ENCODE data around the gene STK39.
A peak's percentile ranks its signal among the peaks of the same experiment; 100 is the strongest.

STK39 gene

DNA sequence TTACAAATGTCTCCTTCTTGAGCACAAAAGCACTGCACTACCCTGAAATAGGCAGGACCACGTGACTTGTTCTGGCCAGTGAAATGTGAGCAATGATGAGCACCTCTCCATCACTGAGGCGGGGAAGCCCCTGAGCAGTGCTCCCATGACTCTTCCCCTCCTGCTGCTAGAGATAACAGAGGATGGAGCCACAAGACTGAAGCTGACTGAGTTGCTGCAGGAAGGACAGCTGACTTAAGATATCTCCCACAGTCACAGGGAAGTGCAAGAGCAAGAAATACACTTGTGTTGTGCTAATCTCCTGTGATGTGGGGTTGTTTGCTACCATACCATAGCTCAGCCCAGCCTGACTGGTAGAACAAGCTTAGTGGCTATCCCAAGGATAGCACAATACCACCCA is 38.7 kb downstream of the STK39 start:
- no peak for DNase-seq (ENCODE audit: low spot score)

DNA sequence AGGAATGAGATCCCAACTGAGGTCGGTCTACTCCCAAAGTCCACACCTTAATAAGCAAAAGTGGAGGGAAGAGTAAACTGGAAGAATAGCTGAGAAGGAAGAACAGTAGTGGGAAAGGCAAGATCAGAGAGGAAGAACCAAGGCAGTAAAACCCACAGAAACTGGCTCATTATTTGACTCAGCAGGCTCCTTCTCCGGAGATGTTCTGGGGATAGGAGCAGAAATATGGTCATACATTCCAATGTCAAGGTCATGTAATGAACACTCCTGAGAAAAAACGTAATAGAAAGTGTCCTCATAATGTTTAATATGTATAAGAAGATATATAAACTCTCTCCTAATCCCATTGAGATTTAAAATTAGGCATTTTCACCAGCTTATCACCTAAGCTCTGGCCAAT is 39.5 kb downstream of the STK39 start:
- no peak for DNase-seq (ENCODE audit: low spot score)

DNA sequence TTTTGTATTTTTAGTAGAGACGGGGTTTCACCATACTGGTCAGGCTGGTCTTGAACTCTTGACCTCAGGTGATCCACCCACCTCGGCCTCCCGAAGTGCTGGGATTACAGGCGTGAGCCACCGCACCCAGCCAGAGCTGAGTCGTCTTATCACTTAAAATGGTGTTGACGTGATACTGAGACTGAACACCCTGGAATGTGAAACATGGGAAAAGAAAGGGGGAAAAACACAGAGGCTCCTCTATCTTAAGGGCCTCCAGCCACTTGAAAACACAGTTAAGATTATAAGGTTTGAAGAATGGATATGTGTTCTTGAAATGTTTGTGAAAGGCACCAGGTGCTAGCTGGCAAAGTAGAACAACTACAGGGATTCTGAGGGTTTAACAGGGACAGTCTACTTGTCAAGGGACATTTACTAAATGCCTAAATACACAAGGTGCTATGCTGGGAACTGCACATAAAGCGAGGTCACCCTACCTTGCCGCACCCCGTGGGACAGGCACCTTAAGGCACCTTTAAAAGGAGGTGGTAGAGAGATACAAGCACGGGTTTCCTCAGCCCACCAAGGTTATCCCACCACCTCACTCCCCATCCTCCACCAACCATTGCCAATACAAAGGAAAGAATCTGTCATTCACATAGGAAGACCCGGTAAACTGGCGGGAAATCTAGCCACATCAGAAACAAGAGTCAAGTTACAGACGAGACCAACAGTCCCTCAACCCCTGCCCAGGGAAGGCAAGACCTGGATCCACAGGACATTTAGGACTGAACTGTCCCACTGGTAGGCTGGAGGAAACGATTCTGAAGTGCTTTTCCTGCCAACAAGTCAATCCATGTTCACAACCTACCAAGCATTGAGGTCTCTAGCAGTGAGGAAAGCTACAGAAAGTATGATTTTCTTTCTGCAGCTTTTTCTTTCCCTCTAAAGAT is 43.4 kb downstream of the STK39 start:
- DNase-seq (ENCODE audit: low spot score) = no peak

DNA sequence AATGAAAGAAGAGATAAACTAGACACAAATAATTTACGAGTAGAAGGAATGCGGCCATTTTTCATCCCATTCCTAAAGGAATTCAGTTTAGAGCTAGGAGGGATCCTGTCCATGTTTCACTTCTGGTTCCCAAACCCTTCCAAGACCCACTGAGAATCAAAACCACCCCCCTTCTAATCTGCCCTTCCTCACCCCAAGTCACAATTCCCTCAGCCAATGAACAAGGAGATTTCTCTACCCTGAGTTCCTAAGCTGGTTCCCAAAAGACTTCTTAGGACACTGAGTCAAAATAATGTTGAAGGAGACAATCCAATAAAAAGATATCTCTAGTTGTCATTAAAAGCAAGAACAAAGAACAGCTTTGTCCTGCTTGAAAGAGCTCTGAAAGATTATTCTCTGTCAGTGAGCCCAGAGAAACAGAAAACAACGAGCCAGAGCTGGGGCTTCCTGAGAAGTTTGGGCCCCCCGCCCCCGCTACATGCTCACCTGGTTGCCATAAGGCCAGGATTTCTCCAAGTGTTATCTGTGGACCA is 45.7 kb downstream of the STK39 start:
- DNase-seq (ENCODE audit: low spot score) = no peak

DNA sequence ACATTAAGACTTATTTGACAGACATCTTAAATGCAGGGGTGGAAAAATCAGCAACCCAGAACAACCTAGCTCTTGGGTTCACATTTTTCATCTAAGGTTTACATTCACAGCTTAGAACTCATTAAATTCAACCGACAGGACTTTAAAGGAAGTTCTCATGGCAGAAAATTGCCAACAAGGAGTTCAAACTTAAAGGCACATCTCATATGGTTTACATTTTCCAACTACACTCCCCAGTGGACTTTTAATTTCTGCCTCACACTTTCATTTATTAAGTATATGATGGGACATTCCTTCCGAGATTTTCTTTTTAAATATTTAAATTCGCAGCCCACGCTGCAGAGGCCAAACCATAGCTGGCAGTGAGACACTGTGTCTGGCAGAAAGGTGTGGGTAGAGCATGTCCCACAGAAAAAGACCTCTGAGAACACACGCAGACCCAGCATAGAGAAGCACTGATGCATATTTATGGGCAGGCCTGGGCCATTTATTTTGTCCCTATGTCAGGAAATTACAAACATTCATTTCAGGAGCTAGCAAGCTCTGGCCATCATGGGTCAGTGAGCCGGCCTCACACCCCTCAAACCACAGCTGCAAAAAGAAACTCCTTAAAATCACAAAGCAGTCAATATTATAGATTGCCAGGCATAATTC is 46.3 kb downstream of the STK39 start:
- DNase-seq (ENCODE audit: low spot score) = no peak

DNA sequence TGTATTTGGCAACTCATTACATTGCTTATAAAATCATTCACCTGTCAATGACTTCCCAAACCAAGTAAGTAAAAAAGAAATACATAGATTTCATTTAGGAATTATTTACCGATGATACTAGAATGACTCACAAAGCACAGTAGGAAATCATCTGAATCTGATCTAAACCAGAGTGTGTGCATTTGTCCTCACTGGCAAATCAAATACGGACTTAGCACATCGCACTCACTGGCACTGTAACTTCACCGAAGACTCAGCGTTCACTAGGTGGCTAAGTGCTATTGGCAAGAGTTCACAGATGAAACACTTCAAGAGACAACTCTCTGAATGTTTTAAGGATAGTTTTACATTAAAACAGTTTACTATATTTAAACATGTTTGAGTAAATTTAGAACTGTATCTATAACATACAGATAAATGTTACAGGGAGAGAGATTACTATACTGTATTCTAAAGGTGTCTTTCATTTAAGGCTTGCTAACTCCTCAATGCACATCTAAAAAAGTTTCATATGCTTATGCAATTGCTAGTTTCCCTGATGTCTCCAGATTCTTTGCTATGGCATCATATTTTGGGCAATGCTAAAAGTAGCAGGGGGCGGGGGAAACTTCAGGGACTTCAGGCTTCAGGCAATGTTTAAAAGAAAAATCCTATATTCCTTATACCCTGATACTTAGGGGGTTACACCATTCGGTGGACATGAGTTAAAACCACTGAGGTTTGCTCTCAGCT is 48.8 kb downstream of the STK39 start:
- peak; percentile 10 for DNase-seq (ENCODE audit: low spot score)

DNA sequence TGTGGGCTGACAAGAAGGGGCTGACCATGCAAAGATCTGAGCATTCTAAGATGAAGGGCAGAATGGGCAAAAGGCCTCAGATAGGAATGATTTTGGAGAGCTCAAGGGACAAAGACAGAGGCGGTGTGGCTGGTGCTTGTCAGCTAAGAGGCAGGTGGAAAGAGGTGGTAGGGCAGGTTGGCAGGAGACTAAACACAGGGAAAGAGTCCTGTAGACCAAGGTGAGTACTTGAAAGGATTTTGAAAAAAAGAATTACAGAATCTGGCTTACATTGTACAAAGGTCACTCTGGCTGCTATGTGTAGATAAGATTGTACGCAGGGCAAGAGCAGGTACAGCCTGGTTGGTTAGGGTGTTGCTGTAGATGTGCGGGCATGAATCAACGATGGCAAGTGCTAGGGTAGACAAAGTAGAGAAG is 50.6 kb downstream of the STK39 start:
- no peak for DNase-seq (ENCODE audit: low spot score)

DNA sequence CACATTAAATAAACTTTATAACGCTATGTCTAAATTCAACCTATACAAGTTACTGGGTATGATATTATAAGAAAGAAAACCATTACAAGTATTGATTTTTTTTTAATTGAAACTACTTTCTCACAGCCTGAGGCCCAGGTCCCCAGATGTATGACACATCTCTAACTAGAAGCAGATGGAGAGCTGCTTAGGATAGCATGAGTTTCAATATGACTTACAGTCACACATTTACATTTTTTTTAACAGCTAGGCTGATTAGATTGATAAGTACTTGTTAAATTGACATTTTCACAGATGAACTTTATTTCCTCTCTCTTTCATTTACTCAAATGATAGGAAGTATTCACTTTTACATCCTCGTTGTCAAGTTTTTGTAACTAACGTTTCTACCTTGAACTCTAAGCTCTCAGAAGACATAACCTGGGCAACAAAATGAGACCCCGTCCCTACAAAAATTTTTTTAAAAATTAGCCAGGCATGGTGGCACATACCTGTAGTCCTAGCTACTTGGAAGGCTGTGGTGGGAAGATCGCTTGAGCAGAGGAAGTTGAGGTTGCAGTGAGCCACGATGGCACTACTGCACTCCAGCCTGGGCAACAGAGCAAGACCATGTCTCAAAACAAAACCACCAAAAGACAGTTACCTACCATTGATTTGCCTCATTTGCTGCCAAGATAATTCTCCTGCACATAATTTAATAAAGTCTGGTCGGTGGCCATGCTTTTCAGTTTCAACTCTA is 52.4 kb downstream of the STK39 start:
- no peak for DNase-seq (ENCODE audit: low spot score)

DNA sequence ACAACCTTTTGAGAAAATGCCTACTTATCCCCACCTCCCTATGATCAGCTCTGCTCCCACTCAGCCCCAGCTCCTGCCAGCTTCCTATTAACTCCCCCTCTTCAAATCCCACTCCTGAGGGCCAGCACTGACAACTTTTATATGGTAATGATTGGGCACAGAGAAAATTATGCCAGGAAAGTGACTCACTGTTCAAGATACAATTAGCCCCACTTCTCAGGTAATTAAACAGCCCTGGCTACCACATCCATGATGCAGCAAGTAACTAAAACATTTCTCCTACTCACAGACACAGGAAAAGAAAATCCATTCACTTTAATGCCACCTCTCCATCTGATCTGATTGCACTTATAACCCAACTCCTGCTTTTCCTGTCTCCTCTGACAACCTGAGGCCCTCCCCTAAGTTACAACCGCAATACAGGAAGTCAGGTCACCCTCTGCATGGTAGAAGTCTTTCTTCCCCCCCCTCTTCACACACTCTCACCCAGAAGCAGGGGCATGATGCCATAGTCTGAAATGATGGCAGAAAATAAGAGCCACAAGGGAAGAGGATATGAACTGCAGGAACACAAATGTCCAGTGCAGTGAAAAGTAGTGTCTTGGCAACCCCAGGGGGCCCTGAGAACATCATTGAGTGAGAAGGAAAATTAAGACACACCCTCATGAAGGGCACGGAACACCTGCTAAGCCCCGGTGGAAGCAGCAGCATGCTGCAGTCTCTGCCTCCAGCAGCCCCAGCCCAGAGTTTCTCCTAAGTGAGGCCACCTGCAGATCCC is 54.4 kb downstream of the STK39 start:
- DNase-seq (ENCODE audit: low spot score) = no peak

DNA sequence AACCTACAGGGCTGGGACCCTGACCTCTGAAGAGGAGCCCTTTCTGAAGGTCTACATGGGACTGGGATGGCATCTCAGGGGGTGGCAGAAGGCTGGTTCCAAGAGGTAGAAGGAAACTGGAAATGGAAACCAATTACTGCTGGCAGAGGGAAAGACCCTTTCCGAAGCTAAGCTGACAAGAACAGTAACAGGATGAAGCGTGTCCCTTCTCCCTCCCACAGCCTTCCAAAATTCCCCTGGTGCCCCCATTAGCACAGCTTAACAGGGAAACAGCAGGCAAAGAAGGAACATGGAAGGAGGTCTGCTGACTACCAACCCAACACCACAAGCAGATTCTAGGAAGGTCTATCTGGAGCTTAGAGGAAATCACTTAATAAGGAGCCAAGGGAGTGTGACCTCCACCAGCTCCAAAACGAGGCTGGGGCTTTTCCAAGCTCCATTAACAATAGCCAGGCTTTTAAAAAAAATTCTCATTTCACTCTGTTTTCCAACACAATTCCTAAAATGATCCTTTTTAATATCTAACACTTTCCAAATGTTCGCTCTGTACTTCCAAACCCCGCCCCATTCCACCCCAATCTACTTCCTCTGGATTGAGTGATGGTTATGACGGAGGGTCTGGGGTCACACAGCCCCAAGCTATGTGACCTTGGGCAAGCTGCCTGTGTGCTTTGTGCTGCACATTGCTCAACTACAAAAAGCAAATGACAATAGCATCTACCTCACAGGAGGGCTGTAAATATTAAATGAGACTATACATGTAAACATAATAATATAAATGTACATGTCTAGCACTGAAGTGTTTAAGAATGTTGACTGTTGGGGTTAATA is 55.2 kb downstream of the STK39 start:
- DNase-seq (ENCODE audit: low spot score) = no peak

DNA sequence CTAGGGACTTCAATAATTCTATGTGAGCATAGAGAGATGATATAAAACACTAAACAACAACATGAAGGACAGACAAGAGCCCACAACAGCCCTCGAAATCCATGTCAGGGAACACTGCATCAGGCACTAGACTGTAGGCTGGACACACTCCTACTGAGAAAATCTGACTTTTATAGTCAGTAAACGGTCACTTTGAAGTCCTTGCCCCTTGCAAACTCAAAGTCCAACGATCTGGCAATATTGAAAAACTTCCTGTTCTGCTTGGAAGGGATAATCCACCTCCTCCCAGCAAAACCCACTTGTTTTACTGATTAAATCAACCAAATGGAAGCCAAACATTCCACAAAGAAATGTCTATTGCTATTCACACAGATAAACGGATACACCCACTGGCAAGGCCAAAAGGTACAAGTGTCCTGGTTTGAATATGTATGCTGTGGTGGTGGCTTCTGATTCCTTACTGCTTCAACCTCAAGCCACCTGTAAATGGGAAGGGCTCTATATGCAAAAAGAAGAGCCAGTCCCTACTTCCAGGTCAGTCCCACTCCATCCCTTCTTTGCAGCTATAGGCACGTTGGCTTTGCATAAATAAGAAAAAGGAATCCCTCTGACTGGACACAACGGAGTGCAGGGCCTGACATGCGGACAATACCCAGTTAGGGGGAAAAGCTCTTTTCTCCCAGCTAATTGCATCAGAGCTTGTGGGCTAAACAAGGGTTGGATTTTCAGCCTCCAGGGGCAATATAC is 56.6 kb downstream of the STK39 start:
- DNase-seq (ENCODE audit: low spot score) = no peak

DNA sequence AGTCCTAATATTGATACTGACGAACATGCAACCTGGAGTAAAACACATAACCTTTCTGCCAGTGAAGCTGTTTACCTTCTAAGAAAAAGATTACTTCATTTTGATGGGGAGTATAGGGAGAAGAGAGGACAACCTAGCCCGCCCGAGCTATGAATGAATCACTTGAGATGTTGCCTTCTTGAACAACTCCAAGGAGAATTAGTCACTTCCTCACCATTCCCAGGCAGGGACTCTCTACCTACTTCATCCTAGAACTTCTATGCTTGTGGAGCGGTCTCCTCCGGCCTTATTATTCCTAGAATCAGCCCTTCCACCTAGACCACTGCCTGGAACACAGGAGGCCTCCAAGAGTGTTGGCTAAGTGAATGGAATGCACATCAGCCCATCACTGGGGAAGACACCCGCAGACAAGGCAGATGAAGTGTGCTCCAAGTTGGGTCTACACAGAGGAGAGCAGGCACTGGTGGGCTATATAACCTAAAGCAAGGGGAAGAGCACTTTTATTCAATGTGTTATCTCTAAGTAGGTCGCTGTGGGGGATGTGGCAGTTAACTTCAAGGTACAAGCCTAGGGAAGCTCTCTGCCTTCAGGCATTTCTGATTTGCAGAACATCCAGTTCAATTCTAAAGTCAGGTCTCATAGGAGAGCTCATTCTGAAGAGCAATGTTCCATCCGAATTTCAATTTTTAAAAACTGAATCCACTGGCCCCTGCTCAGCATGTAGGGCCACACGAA is 57.4 kb downstream of the STK39 start:
- DNase-seq (ENCODE audit: low spot score) = peak; percentile 23

DNA sequence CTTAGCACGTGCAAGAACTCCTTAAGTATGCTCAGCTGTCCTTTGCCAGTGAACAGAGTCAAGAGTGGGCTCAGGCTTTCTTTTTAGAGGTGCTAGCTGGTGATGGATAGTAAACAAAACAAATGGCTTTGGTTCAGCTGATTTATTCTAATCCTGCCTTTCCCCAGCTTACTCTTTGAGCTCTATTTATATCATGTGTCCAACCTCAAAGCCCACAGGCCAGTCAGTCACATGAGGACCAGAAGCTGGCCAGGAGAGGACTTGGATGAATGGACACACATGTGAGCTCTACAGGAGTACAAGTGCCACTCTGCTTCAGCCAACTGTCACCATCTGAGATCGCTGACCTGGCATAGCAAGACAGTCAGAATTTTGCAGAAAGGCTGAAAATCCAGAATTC is 59.4 kb downstream of the STK39 start:
- DNase-seq (ENCODE audit: low spot score) = no peak

DNA sequence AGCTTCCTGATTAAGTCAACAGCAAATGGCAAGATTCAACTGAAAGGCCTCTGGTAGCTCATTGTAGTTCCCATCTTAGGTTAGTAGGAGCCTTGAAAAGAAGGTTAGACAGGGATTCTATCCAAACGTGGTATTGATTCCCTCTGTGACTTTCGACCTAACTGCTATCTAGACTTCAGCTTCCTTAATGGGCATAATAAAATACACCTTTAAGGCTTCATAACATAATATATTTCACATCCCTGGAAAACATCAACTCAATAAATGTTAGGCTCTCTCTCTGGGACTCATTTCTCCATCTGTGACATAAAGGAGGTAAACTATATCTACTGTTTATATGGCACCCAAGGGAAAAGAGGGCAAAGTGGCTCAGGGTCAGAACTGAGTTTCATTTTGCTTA is 60.9 kb downstream of the STK39 start:
- no peak for DNase-seq (ENCODE audit: low spot score)

DNA sequence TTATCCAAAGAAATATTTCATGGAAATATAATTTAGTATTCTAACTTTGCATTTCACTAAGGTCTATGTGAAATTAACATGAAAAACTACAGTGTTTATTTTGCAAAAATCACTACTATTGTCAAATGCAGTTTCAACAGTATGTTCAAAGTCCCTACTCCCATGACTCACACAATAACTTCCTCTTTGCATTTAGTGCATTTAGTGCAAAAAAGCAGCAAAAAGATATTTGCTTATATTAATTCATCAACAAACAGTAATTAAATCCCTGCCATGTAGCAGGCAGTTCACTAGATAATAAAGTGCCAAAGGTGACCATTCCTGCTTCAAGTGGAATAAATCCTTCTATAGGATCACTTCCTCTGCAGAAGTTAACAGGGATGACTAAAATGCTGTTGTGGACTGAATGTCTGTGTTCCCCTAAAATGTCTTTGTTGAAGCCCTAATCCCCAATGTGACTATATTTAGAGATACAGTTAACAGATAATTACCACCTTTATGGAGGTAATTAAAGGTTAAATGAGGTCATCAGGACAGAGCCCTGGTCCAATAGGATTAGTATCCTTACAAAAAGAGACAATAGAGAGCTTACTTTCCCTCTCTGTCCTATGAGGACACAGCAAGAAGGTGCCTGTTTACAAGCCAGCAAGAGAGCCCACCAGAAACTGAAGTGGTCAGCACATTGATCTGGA is 61.7 kb downstream of the STK39 start:
- no peak for DNase-seq (ENCODE audit: low spot score)

DNA sequence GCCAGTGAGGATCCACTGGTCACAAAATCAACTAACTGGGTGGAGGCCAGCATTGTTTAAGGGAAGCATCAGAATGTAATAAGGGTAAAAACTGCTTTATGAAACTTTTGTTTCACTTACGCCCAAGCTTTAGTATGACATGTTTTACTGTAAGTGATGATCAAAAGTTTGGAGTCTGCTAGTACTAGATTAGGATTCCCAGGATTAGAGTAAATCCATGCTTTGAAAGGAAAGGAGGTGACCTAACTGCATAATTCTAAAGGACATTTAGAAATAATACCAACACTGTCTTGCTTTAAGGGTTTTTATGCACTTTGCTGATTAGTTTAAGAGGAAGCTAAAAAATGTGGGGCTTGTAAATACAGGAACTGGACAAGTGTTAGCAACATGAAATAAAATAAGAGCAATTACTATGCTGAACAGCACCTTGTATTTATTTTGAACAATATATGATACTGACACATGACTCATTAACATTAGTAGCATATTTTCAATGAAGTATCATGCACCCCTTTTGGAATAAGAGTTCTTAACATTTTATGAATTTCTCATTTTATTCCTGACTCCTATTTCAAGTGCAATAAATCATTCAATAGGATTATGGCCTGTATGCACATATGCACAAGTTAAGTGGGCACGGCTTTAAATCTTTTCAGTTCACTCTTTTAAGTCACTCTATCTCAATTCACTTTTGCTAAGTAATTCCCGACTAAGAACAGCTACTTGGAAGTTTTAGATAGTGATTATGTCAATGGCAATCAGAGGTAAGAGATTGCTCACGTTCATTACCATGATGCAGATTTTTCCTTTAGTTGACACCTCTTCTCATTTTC is 62.5 kb downstream of the STK39 start:
- DNase-seq (ENCODE audit: low spot score) = no peak

DNA sequence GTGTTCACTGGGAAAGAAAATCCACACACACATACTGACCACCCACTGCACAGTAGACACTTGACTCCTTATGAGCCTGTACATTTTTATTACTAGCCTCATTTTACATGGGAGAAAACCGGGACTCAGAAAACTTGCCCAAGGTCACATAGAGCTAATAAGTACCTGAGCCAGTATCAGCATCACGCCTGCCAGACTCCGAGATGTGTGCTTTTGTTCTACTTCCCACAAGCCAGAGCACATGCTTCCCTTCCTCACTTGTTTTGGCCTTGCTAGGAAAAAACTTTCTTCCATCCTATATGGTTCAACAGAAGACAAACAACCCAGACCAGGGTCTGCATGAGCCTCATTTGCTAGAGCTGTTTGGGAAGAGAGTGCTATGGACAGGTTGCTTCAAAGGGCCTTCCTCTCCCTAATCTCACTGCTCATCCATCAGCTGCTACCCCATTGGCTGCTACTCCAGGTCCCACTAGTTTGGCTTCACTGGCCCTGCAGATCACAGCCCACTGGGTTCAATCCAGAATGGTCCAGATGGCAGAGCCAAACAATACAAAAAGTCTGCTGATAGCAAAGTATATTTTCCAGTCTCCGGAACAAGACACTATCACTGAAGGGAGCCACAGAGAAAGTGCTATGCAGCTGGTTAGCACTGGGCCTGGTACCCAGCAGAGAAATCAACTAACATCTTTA is 63.9 kb downstream of the STK39 start:
- DNase-seq (ENCODE audit: low spot score) = no peak
